LNCAP (cell line): ENCODE measurements around the gene GARIN3.

Experiments used
- CTCF ChIP-seq: fragments of 450-650 bp; IDR thresholded peaks from 2 replicates; pipeline ENCODE4 v1.5.1; 2017; ENCODE audit warnings: mild to moderate bottlenecking

The GARIN3 gene

DNA sequence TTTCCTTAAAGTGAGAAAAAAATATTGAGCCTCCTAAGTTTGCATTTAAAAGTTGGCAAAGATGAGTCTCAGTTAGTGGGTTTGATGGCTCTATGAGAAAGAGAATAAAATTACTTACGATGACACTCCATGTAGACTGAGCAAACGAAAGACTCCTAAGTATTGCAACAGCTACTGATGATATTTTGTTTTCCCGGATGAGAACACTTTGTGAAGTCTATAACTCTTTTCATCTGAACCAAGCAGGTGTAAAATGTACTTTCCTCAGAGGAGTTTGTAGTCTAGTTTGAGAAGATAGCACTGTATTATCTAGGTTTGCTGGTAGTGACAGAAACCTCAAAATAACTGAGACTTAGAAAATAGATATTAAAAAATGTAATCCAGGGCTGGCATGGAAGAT, 12.9 kb upstream of the GARIN3 start:
- TF ChIP-seq CTCF: no peak

- no peak for TF ChIP-seq CTCF
These were observed 11.9 kb upstream of the GARIN3 start for GRCh38 chr5:157177953-157178352.

DNA sequence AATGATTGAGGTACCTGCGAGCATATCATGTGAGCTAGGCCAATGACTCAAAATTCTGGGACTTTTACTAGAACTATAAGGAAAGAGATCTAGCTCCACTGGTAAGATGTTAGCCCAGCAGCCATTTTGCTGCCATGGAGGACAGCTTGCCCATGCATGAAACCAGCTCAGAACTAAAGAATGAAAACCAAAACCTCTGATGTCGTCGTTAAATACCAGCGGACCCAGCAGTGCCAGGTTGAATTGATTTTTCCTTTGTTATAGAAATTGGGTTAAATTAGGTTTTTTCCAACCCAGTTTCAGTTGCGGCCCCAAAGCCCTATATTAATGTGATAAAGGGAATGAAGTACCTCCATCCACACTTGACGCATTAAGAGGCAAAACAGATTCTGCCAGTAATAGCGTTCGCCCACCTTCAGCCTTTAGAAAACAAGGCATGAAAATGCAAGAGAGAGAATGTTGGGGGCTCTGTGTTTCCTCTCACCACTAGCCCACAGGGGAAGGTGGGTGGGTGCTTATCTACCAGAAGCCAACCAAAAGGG, 9.1 kb upstream of the GARIN3 start:
- TF ChIP-seq CTCF: no peak

- TF ChIP-seq CTCF: no peak
These were observed 6.3 kb upstream of the GARIN3 start for GRCh38 chr5:157172403-157172802.

GRCh38 chr5:157168286-157168685, 2.2 kb upstream of the GARIN3 start:
- no peak for TF ChIP-seq CTCF

- no peak for TF ChIP-seq CTCF
These were observed 1.2 kb upstream of the GARIN3 start for GRCh38 chr5:157167214-157167621.

DNA sequence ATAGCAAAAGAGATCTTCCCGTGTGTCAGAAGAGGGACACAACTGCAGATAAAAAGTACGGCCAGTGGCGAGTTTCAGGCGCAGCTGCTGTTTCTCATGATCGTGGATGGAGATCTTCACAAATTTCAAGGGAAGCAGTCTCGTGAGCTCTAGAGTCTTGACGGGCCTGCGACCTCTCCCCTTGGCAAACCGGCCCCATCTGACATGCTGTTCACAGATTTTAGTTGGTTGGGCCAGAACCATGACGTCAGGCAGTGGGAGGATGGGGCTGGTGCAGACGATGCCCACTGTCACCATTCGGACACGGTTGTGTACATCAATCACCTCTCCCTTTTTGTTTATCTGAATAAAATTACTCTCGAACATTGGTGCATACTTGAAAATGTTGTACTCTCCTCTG, 396 bp downstream of the GARIN3 start:
- no peak for TF ChIP-seq CTCF

GRCh38 chr5:157165261-157165660, 803 bp downstream of the GARIN3 start:
- no peak for TF ChIP-seq CTCF
